ENCODE results near the gene NCLN. TPM values are rescaled to one million over a fixed set of nuclear protein-coding genes. Genes with fewer than 3 reads are reported as not detected.

Gene NCLN
- total and polyA plus RNA-seq, 8 donors = 34.0 to 68.1 (median 51.3) TPM

- TF ChIP-seq, protein P1, sequence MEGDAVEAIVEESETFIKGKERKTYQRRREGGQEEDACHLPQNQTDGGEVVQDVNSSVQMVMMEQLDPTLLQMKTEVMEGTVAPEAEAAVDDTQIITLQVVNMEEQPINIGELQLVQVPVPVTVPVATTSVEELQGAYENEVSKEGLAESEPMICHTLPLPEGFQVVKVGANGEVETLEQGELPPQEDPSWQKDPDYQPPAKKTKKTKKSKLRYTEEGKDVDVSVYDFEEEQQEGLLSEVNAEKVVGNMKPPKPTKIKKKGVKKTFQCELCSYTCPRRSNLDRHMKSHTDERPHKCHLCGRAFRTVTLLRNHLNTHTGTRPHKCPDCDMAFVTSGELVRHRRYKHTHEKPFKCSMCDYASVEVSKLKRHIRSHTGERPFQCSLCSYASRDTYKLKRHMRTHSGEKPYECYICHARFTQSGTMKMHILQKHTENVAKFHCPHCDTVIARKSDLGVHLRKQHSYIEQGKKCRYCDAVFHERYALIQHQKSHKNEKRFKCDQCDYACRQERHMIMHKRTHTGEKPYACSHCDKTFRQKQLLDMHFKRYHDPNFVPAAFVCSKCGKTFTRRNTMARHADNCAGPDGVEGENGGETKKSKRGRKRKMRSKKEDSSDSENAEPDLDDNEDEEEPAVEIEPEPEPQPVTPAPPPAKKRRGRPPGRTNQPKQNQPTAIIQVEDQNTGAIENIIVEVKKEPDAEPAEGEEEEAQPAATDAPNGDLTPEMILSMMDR (IDR thresholded peaks at IDR 0.05) = no peak
- Histone ChIP-seq H3K4me3 (no peak overlapping the region), H3K36me3 (peaks cover 0 to 25% (median 8%) of the 10 kb centered on the region in 3 donors), H3K27me3 (no peaks in the 10 kb centered on the region), H3K9me3 (no peaks in the 10 kb centered on the region), H3K27ac (no peak overlapping the region), H3K4me1 (no peaks in the 10 kb centered on the region)
- 94 to 97% methylated on average over 32 to 35 of the region's 35 CpGs for WGBS, 2 donors
- ATAC-seq (no peak), FAIRE-seq (no peak), DNase-seq (no peak)
- intact Hi-C loops (cut with DNase I) = no loop called here
Observed at GRCh38 chr19:3204646-3205275, 19.0 kb downstream of the NCLN start.

DNA sequence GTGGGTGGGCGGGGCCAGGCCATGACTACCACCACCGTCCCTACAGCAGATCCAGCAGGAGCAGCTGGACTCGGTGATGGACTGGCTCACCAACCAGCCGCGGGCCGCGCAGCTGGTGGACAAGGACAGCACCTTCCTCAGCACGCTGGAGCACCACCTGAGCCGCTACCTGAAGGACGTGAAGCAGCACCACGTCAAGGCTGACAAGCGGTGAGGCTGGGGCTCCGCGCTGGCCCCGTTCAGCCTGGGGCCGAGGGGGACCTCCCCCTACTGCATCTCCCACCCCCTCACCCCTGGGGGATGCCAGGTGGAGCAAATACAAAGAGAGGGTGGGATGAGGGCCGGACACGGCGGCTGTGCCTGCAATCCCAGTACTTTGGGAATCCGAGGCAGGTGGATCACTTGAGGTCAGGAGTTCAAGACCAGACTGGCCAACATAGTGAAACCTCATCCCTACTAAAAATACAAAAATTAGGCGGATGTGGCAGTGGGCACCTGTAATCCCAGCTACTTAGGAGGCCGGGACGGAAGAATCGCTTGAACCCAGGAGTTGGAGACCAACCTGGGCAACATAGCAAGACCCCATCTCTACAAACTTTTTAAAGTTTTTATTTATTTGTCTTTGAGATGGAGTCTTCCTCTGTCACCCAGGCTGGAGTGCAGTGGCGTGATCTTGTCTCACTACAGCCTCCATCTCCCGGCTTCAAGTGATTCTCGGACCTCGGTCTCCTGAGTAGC is 20.7 kb downstream of the NCLN start:
- Histone ChIP-seq H3K27me3 (no peaks in the 10 kb centered on the region), H3K27ac (no peak overlapping the region), H3K36me3 (peaks cover 0 to 25% (median 8%) of the 10 kb centered on the region in 3 donors), H3K4me1 (no peaks in the 10 kb centered on the region), H3K9me3 (no peaks in the 10 kb centered on the region), H3K4me3 (no peak overlapping the region)
- WGBS, 2 donors = 95 to 97% methylated on average over 28 of the region's 28 CpGs
- ATAC-seq = no peak
- intact Hi-C loops (cut with DNase I) = no loop called here
- TF ChIP-seq, protein P1 (IDR thresholded peaks at IDR 0.05) = no peak
- FAIRE-seq = no peak
- DNase-seq = no peak

- intact Hi-C loops (cut with DNase I) = no loop called here
- H3K27ac ChIP-seq = no peak overlapping the region
- WGBS, 2 donors = 91 to 93% methylated on average over 34 to 43 of the region's 43 CpGs
- H3K4me3 ChIP-seq = no peak overlapping the region
- no peaks in the 10 kb centered on the region for H3K27me3 ChIP-seq
- H3K36me3 ChIP-seq = peaks cover 0 to 25% (median 8%) of the 10 kb centered on the region in 3 donors
- no peak for FAIRE-seq
- ATAC-seq = no peak
- TF ChIP-seq, protein P1 (IDR thresholded peaks at IDR 0.05) = no peak
- DNase-seq = peak in 1 of 6 donors; percentile 74
- no peaks in the 10 kb centered on the region for H3K4me1 ChIP-seq
- H3K9me3 ChIP-seq = no peaks in the 10 kb centered on the region
Observed at GRCh38 chr19:3207461-3208242, 21.9 kb downstream of the NCLN start.

DNA sequence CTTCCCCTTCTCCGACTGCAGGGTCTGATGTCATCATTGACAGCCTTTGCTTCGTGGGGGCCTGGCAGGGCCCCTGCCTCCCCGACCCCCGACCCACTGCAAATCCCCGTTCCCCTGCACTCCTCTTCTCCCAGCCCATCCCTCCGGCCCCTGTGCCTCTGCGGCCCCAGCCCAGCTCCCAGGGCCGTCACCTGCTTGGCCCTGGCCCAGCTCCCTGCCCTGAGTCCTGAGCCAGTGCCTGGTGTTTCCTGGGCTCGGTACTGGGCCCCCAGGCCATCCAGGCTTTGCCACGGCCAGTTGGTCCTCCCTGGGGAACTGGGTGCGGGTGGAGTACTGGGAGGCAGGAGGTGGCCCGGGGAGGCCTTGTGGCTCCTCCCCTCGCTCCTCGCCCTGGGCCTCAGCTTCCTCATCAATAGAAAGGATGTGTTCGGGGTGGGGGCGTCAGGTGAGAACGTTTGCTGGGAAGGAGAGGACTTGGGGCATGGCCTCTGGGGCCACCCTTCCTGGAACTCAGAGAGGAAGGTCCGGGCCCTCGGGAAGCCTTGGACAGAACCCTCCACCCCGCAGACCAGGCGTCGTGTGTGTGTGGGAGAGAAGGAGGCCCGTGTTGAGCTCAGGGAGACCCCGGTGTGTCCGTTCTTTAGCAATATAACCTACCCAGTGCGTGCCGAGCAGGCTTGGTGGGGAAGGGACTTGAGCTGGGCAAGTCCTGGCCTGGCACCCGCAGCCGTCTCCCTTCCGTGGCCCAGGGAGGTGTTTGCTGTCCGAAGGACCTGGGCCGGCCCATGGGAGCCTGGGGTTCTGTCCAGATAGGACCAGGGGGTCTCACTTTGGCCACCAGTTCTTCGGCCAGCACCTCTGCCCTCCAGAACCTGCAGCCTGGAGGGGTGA is 22.8 kb downstream of the NCLN start:
- Histone ChIP-seq H3K27ac (no peak overlapping the region), H3K27me3 (no peaks in the 10 kb centered on the region), H3K9me3 (no peaks in the 10 kb centered on the region), H3K4me1 (no peaks in the 10 kb centered on the region), H3K36me3 (peaks cover 0 to 25% (median 8%) of the 10 kb centered on the region in 3 donors), H3K4me3 (no peak overlapping the region)
- ATAC-seq = no peak
- intact Hi-C loops (cut with DNase I) = no loop called here
- 91 to 92% methylated on average over 31 to 33 of the region's 33 CpGs for WGBS, 2 donors
- no peak for FAIRE-seq
- TF ChIP-seq, protein P1 (IDR thresholded peaks at IDR 0.05) = no peak
- DNase-seq = peak in 1 of 6 donors; percentile 60
